Kidney tubule cell (primary cell): ENCODE measurements around the gene TNFSF12.

Experiments used
- DNase-seq: peaks from one replicate; pipeline ENCODE4 v3.0.0-alpha.2; 2018; ENCODE audit warnings: low spot score

TNFSF12 gene, protein sequence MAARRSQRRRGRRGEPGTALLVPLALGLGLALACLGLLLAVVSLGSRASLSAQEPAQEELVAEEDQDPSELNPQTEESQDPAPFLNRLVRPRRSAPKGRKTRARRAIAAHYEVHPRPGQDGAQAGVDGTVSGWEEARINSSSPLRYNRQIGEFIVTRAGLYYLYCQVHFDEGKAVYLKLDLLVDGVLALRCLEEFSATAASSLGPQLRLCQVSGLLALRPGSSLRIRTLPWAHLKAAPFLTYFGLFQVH

DNA sequence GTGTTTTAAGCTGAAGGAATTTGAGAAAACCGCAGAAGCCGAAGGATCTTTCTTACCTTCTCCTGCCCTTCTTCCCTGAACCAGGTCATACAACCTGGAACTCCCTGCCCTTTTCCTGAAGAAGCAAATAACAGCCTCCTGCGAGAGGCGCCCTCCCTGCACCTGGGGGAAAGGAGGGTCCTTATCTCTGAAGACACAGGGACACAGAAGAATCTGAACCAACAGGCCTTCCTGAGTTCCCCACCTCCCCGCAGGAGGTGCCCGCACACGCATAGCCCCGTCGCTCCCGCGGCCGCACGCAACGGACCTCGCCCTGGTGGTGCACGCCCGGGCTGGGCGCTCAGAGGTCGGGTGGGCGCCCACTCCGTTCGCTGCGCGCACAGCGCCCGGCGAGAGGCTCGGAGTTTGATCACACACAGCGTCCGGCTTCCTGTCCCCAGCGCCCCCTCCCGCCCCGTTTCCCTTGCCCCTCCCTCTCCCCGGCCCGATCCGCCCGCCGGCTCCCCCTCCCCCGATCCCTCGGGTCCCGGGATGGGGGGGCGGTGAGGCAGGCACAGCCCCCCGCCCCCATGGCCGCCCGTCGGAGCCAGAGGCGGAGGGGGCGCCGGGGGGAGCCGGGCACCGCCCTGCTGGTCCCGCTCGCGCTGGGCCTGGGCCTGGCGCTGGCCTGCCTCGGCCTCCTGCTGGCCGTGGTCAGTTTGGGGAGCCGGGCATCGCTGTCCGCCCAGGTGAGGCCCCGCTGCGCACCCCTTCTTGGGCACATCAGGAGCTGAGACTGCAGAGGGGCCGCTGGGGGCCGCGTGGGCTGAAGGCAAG is at the start of gene TNFSF12:
TSS of gene TNFSF12 (plus strand) at position 474 of the 816 bp plus-strand sequence. CDS start at position 570, 96 bp downstream.
- peak; percentile 44 for DNase-seq

DNA sequence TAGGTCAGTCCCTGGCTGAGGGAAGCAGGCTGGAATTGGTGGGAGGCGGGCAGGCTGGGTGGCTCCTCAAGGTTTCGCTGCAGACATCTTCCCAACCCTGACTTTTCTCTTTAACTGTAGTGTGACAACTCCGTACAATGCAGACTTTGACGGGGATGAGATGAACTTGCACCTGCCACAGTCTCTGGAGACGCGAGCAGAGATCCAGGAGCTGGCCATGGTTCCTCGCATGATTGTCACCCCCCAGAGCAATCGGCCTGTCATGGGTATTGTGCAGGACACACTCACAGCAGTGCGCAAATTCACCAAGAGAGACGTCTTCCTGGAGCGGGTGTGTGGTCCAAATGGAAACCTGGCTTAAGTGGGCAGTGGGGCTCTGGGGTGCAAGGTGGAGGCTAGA is 49.7 kb upstream of the TNFSF12 start:
- DNase-seq = no peak

DNA sequence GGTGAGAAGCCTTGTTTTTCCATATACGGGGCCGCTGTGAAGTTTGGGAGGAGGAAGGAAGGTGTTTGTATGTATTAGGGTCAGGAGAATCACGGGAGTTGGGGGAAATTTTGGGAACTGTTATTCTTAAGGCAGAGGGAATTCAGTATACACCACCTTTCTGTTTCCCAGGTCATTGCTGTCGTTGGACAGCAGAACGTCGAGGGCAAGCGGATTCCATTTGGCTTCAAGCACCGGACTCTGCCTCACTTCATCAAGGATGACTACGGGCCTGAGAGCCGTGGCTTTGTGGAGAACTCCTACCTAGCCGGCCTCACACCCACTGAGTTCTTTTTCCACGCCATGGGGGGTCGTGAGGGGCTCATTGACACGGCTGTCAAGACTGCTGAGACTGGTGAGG is 47.1 kb upstream of the TNFSF12 start:
- DNase-seq = no peak

DNA sequence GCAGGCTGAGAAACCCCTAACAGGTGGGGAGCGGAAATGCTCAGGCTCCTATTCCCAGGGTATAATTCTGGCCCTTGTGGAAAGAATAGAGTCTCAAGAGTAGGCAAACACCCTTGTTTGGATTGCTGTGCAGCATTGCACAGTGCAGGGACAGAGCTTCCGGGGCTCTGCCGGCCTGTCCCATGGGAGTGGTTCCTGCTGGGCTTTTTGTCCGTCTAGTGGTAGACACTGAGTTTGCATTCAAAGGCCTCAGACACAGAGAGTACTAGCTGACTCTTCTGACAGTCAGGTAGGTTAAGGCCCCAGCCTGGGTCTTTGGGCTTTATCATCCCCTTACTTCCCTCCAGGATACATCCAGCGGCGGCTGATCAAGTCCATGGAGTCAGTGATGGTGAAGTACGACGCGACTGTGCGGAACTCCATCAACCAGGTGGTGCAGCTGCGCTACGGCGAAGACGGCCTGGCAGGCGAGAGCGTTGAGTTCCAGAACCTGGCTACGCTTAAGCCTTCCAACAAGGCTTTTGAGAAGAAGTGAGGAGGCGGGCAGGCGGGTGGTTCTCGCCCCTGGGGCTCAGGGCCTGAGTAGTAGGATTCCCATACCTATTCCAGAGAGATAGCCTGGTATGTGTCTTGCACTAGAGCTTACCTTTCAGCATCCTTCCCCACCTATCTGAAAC is 46.5 kb upstream of the TNFSF12 start:
- no peak for DNase-seq

DNA sequence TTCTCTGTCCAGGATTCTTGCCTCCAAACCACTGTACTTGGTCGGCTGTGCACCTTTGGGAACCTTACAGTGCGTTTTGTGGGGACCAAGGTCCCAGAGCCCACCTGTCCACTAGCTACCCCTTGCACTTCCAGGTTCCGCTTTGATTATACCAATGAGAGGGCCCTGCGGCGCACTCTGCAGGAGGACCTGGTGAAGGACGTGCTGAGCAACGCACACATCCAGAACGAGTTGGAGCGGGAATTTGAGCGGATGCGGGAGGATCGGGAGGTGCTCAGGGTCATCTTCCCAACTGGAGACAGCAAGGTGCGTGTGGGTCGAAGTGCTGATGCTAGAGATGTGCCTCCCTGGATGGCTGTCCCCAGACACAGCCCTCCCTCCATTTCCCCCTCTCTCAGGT is 45.9 kb upstream of the TNFSF12 start:
- DNase-seq = no peak

DNA sequence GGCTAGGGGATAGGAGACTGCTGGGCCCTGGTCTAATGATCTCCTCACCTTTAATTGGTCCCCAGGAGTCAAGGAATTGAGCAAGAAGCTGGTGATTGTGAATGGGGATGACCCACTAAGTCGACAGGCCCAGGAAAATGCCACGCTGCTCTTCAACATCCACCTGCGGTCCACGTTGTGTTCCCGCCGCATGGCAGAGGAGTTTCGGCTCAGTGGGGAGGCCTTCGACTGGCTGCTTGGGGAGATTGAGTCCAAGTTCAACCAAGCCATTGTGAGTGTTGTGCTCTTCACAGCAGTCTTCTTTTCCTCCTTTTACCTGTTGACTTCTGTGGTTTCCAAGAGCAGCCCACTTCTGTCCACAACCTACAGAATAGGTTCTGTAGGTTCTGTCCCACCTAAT is 45.3 kb upstream of the TNFSF12 start:
- no peak for DNase-seq

DNA sequence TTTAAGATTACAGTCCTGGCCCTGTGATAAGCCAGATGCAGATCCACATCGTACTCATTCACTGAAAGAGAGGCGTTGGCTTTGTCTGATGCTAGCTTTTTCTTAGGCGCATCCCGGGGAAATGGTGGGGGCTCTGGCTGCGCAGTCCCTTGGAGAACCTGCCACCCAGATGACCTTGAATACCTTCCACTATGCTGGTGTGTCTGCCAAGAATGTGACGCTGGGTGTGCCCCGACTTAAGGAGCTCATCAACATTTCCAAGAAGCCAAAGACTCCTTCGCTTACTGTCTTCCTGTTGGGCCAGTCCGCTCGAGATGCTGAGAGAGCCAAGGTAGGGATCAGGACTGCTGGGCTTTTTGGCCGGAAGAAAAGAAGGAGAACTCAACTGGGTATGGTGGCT is 40.7 kb upstream of the TNFSF12 start:
- no peak for DNase-seq

DNA sequence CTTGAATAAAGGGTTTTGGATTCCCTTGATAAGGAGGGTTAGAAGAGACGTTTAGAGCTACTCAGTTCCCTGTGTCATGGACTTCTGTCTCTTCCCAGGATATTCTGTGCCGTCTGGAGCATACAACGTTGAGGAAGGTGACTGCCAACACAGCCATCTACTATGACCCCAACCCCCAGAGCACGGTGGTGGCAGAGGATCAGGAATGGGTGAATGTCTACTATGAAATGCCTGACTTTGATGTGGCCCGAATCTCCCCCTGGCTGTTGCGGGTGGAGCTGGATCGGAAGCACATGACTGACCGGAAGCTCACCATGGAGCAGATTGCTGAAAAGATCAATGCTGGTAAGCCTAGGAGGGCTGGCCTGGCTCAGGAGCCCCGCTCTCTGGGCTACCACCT is 40.0 kb upstream of the TNFSF12 start:
- no peak for DNase-seq

DNA sequence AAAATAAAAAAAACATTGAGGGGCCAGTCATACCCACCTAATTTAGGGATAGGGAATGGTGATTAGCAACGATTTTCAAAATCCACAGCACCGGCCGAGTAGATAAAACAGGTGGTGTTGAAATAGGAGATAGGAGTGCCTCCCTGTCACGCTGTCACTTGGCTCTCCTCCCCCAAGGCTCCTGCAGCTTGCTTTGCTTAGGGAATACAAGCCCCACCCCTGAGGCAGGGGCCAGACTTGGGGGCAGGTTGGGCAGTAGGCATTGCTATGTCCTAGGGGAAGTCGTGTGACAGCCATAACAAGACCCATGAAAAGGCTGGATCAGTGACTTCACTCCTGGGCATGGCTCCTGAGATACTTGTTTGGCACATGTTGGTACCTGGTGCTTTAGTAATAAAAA is 38.9 kb upstream of the TNFSF12 start:
- no peak for DNase-seq

DNA sequence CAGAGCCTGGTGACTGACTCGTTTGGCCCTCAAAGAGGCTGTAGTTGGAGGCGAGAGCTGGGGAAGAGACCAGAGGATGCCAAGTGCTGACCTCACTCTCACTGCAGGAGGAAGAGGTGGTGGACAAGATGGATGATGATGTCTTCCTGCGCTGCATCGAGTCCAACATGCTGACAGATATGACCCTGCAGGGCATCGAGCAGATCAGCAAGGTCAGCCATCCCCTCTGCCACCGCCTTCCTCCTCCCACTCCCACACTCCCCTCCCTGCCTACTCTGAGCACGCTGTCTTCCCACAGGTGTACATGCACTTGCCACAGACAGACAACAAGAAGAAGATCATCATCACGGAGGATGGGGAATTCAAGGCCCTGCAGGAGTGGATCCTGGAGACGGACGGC is 37.8 kb upstream of the TNFSF12 start:
- no peak for DNase-seq

DNA sequence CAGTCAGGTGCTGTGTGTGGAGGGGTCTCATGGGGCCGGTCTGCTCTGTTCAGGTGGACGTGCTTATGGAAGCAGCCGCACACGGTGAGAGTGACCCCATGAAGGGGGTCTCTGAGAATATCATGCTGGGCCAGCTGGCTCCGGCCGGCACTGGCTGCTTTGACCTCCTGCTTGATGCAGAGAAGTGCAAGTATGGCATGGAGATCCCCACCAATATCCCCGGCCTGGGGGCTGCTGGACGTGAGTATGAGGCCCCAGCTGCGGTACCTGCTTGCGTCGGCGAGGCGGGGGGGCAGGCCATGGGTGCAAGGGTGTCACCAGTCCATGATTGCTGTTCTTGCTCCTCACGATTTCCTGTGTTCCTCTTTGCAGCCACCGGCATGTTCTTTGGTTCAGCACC is 36.8 kb upstream of the TNFSF12 start:
- no peak for DNase-seq

DNA sequence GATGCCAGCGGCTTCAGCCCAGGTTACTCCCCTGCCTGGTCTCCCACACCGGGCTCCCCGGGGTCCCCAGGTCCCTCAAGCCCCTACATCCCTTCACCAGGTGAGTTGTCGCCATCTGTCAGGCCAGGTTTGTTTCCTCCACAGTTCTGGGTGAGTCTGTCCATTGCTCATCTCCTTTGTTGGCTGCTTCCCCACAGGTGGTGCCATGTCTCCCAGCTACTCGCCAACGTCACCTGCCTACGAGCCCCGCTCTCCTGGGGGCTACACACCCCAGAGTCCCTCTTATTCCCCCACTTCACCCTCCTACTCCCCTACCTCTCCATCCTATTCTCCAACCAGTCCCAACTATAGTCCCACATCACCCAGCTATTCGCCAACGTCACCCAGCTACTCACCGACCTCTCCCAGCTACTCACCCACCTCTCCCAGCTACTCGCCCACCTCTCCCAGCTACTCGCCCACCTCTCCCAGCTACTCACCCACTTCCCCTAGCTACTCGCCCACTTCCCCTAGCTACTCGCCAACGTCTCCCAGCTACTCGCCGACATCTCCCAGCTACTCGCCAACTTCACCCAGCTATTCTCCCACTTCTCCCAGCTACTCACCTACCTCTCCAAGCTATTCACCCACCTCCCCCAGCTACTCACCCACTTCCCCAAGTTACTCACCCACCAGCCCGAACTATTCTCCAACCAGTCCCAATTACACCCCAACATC is 35.9 kb upstream of the TNFSF12 start:
- DNase-seq = no peak

DNA sequence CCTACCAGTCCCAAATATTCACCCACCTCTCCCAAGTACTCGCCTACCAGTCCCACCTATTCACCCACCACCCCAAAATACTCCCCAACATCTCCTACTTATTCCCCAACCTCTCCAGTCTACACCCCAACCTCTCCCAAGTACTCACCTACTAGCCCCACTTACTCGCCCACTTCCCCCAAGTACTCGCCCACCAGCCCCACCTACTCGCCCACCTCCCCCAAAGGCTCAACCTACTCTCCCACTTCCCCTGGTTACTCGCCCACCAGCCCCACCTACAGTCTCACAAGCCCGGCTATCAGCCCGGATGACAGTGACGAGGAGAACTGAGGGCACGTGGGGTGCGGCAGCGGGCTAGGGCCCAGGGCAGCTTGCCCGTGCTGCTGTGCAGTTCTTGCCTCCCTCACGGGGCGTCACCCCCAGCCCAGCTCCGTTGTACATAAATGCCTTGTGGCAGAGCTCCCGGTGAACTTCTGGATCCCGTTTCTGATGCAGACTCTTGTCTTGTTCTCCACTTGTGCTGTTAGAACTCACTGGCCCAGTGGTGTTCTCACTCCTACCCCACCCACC is 34.9 kb upstream of the TNFSF12 start:
- DNase-seq = no peak

DNA sequence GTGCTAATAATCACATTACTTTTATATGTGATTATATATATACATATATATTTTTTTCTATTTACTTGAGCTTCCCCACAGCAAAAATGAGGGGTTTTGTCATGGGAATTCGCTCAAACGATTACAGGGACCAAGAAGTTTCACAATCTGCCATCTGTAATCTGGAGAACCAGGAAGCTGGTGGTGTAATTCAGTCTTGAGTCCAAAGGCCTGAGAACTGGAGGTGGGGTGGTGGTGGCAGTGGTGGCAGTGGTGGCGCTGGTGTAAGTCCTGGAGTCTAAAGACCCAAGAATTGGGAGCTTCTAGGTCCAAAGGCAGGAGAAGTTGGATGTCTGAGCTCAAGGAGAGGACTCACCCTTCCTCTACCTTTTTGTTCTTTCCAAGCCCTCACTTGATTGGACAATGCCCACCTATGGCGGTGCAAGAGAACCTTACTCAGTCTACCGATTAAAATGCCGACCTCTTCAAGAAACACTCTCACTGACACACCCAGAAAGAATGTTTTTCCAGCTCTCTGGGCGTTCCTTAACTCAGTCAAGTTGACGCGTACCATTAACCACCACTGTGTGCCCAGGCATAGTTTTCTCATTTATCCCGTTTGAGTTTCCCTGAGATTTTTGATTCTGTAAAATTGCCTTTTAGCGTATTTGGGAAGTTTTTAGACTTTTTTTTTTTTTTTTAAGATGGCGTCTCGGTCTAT is 32.8 kb upstream of the TNFSF12 start:
- peak; percentile 8 for DNase-seq

DNA sequence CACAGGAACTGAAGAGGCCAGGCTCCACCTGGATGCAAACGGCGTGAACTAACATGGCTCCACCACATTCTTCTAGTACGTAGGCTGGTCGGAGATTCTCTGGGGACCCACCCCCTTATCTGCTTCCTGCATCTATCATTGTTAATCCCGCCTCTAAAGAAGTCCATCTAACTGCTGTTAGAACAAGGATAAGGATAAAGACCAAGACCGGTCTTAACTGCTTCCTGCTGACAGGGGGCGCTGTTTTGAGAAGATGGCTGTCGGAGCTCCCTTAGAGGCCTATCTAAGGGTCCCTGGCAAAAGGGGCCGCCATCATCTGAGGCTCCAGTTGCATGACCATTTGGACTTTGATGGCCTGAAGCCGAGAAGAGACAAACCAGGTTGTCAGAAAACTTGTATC is 25.8 kb upstream of the TNFSF12 start:
- no peak for DNase-seq

DNA sequence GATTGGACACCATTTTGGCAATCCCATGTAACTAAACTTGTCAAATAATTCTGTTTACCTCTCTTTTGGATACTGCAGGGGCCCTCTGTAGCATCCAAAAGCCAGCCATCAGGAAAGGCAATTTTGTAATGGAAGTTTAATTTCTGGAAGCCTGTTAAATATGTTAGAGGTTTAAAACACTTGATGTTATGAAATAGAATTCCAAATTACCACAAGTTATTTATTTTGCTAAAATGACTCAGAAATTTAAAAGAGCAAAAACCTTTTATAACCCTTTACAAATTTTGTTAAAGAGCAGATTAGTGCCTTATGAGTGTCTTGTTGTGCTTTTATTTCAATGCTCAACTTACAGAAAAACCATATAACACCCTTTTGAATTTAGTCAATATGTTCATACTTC is 20.0 kb upstream of the TNFSF12 start:
- DNase-seq = no peak

DNA sequence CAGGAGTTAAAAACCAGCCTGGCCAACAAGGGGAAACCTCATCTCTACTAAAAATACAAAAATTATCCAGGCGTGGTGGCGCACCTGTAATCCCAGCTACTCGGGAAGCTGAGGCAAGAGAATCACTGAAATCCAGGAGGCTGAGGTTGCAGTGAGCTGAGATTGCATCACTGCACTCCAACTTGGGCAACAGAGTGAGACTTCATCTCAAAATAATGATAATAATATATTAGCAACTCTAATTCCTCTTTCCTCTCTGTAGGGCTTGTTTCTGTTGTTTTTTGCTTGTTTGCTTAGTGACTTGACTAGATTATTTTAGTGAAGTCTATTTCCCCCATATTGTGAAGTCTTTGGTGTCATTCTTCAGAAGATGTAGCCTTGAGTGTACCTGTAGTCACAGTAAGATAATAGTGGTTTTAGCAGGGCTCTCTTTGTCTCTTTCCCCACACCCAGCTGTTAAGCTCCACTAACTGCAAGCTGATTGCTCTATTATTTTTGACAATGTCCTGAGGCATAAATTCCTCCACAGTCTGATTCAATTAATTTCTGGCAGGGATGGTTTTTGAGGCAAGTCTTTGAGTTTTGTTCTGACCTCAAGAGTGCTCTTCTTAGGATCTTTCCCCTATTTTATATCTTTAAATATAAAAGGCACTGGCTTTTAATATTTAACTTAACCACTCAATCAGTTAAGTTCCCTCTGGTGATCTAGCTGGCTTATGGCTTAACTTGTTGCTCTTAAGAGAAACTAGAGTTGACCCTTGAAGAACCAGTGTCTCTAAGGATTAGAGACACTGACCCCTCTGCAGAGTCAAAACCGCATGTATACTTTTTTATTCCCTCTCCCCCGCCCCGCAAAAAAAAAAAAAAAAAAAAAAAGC is 18.6 kb upstream of the TNFSF12 start:
- peak; percentile 4 for DNase-seq

DNA sequence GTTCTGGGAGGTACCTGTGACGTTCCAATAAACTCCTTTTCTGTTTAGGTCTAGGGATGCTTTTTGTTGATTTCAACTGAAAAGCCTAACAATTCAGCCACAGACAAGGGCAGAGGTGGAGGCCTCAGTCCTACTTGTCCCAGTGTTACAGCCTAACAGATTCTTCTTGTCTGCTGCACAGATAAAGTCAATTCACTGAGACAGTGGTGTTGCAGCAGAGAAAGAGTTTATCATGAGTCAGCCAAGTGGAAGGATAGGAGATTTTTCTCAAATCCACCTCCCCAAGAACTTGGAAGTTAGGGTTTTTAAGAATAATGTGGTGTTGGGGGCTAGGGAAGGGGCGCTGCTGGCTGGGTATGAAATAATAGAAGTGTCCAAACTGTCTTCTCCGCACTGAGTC is 10.8 kb upstream of the TNFSF12 start:
- no peak for DNase-seq

DNA sequence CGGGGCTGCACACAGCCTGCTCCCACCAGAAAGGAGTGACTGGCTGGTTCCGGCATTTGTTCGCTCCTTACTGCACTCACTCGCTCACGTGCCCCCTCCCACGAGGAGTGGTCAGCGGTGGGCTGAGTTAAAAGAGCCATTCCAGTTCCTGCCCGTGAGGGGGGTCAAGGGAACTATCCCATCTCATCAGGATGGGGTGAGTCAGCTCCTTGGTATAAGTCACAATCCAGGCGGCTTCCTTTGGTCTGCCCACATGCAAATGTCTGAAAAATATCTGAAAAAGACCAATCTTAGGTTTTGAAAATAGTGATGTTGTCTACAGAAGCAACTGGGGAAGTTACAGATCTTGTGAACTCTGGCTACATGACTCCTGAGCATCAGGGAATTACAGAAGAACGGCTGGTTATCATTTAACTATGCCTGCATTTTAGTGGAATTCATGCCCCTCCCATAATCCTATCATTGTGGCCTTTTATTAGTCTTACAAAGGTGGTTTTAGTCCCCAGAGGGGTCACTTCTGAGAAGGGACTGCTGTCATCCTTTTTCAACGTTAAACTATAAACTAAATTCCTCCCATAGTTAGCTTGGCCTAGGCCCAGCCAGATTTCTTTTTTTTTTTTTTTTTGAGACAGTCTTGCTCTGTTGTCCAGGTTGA is 9.8 kb upstream of the TNFSF12 start:
- DNase-seq = peak; percentile 67

DNA sequence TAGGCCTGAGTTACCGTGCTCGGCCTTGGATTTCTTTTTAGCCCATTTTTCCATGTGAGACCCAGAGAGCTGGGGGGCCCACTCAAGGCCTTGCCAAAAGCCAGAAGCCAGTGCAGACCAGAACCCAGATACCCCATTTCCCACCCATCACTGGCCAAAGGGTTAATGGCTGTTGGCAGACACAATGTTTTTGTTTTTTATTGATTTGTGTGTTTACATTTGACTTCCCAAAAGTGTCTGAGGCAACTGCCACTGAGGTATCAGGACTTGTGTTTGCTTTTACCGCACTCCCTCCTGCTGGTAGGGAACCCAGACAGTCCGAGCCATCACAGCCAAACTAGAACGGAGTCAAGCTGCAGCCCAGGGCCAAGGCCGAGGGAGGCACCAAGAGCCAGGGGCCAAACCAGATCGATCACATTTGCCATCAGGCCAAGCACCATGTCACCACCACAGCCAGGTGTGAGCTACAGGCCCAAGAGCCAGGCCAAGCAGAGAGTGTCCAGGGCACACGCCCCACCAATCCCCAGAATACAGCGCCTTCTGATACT is 7.7 kb upstream of the TNFSF12 start:
- no peak for DNase-seq
